Measurements from ENCODE around the gene LLGL2.

The LLGL2 gene

DNA sequence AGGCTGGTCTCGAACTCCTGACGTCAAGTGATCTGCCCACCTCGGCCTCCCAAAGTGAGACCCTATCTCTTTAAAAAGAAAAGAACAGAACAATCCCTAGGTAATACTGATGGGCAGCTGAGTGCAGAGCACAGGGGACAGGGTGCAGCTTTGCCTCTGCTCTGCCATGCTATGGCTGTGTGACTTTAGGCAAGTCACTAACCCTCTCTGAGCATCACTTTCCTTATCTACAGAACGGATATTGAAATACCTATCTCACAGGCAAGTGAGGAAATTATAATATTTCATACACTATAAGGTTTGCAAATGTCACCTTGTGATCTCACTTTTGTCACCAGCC is 14.3 kb upstream of the LLGL2 start:
- ChIA-PET CTCF (interaction anchor here (1.0 kb wide), 1 partner anchor 55 kb away, joined by 3 read pairs; the partner anchor contains the start of gene TMEM94), POLR2A (interaction anchor here (1.0 to 1.8 kb wide), 2 partner anchors 8 to 55 kb away, joined by 3 to 6 read pairs; partner anchors contain the start of gene TMEM94)
- TF ChIP-seq L3MBTL2 (conservative IDR thresholded peaks at IDR 0.05): no peak
- no peak for TF ChIP-seq FOXA1 (IDR thresholded peaks at IDR 0.05)
- TF ChIP-seq BHLHE40 (IDR thresholded peaks at IDR 0.05; ENCODE audit: borderline replicate concordance): no peak
- no peak for TF ChIP-seq LEF1 (IDR thresholded peaks at IDR 0.05; ENCODE audit: borderline replicate concordance)
- no peak for TF ChIP-seq SP1 (IDR thresholded peaks at IDR 0.05)
- no peak for TF ChIP-seq FOXM1 (IDR thresholded peaks at IDR 0.05; ENCODE audit: borderline replicate concordance)
- no peak for TF ChIP-seq TARDBP (IDR thresholded peaks at IDR 0.05)
- no peak for TF ChIP-seq SUZ12 (IDR thresholded peaks at IDR 0.05)
- no peak for TF ChIP-seq ELF4 (IDR thresholded peaks at IDR 0.05)
- no peak for TF ChIP-seq HDGF (IDR thresholded peaks at IDR 0.05; ENCODE audit: borderline replicate concordance)
- no peak for TF ChIP-seq FOXK2 (IDR thresholded peaks at IDR 0.05)
- TF ChIP-seq CTBP1 (IDR thresholded peaks at IDR 0.05; ENCODE audit: borderline replicate concordance): no peak
- DNase-seq (ENCODE audit: extremely low spot score): no peak

- ChIA-PET POLR2A (interaction anchor here (0.6 to 1.8 kb wide), 4 partner anchors 9 to 241 kb away, joined by 3 to 6 read pairs (median 3); partner anchors contain the start of genes MIF4GD and TMEM94), CTCF (interaction anchor here (0.6 to 1.0 kb wide), 2 partner anchors 56 to 162 kb away, joined by 3 read pairs; partner anchors contain the start of gene TMEM94)
- TF ChIP-seq TARDBP (IDR thresholded peaks at IDR 0.05) (no peak), NFRKB (IDR thresholded peaks at IDR 0.05) (no peak), ZNF384 (IDR thresholded peaks at IDR 0.05) (no peak), SUZ12 (IDR thresholded peaks at IDR 0.05) (no peak), PKNOX1 (IDR thresholded peaks at IDR 0.05) (no peak), FOXK2 (IDR thresholded peaks at IDR 0.05) (no peak), ARNT (IDR thresholded peaks at IDR 0.05) (no peak)
- no peak for DNase-seq (ENCODE audit: extremely low spot score)
Measured at GRCh38 chr17:75511610-75512575, 13.6 kb upstream of the LLGL2 start.

DNA sequence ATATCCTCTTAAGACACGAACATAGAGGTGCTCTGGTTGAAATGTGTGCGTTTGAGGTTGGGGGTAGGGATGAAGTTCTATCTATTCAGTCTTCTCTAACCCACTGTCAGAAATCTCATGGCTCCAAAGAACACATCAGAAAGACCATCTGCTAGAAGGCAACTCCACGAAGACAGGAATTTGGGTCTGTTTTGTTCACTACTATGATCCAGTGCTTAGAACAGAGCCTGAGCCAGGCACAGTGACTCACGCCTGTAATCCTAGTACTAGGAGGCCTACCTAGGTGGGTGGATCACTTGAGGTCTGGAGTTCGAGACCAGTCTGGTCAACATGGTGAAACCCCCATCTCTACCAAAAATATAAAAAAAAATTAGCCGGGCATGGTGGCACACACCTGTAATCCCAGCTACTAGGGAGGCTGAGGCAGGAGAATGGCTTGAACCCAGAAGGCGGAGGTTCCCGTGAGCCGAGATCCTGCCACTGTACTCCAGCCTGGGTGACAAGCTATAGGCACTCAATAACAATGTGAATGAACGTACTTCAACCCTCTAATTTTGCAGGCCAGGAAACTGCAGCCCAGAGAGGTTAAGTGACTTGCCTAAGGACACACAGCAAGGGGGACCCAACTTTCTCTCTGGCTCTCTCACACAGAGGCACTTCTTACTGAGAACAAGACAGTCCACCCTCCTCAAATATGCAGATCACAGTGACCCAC is 12.4 kb upstream of the LLGL2 start:
- POLR2A ChIA-PET: interaction anchor here (1.0 kb wide), 1 partner anchor 57 kb away, joined by 3 read pairs; the partner anchor contains the start of gene TMEM94
- no peak for DNase-seq (ENCODE audit: extremely low spot score)
- TF ChIP-seq BHLHE40 (IDR thresholded peaks at IDR 0.05; ENCODE audit: borderline replicate concordance): no peak
- TF ChIP-seq FOXK2 (IDR thresholded peaks at IDR 0.05): no peak
- no peak for TF ChIP-seq PKNOX1 (IDR thresholded peaks at IDR 0.05)
- TF ChIP-seq ARNT (IDR thresholded peaks at IDR 0.05): no peak
- TF ChIP-seq TARDBP (IDR thresholded peaks at IDR 0.05): no peak
- no peak for TF ChIP-seq CTBP1 (IDR thresholded peaks at IDR 0.05; ENCODE audit: borderline replicate concordance)
- TF ChIP-seq SUZ12 (IDR thresholded peaks at IDR 0.05): no peak
- no peak for TF ChIP-seq L3MBTL2 (conservative IDR thresholded peaks at IDR 0.05)
- TF ChIP-seq SP1 (IDR thresholded peaks at IDR 0.05): no peak
- no peak for TF ChIP-seq ZNF384 (IDR thresholded peaks at IDR 0.05)
- TF ChIP-seq HDGF (IDR thresholded peaks at IDR 0.05; ENCODE audit: borderline replicate concordance): no peak
- TF ChIP-seq NFRKB (IDR thresholded peaks at IDR 0.05): no peak
- no peak for TF ChIP-seq ELF4 (IDR thresholded peaks at IDR 0.05)
- no peak for TF ChIP-seq LEF1 (IDR thresholded peaks at IDR 0.05; ENCODE audit: borderline replicate concordance)
- no peak for TF ChIP-seq FOXM1 (IDR thresholded peaks at IDR 0.05; ENCODE audit: borderline replicate concordance)
- CTCF ChIA-PET: no interaction called here

DNA sequence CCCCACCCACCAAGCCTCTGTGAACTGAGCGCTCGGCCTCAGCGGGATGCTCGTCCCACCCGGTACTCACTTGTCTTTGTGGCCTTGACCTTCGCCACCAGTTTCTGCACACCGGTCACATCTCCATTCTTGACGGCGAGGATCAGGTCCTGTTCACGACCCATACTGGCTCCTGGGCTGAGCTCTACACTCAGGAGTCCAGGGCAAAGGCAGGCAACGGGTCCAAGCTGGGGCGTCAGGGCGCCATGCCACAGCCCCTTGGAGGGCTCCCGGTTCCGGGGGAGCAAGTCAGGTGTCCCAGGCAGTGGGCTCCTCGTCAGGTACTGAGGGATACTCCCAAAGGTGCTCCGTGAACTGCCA is 11.9 kb upstream of the LLGL2 start:
- no peak for TF ChIP-seq L3MBTL2 (conservative IDR thresholded peaks at IDR 0.05)
- ChIA-PET CTCF (no interaction called here), POLR2A (no interaction called here)
- DNase-seq (ENCODE audit: extremely low spot score): no peak

- TF ChIP-seq LEF1 (IDR thresholded peaks at IDR 0.05; ENCODE audit: borderline replicate concordance): no peak
- TF ChIP-seq SP1 (IDR thresholded peaks at IDR 0.05): no peak
- TF ChIP-seq ELF4 (IDR thresholded peaks at IDR 0.05): no peak
- no peak for TF ChIP-seq NFRKB (IDR thresholded peaks at IDR 0.05)
- TF ChIP-seq HDGF (IDR thresholded peaks at IDR 0.05; ENCODE audit: borderline replicate concordance): no peak
- no peak for TF ChIP-seq PKNOX1 (IDR thresholded peaks at IDR 0.05)
- no peak for TF ChIP-seq ZNF384 (IDR thresholded peaks at IDR 0.05)
- TF ChIP-seq L3MBTL2 (conservative IDR thresholded peaks at IDR 0.05): no peak
- no peak for TF ChIP-seq CTBP1 (IDR thresholded peaks at IDR 0.05; ENCODE audit: borderline replicate concordance)
- TF ChIP-seq SUZ12 (IDR thresholded peaks at IDR 0.05): no peak
- TF ChIP-seq FOXK2 (IDR thresholded peaks at IDR 0.05): no peak
- TF ChIP-seq BHLHE40 (IDR thresholded peaks at IDR 0.05; ENCODE audit: borderline replicate concordance): no peak
- TF ChIP-seq TARDBP (IDR thresholded peaks at IDR 0.05): no peak
- TF ChIP-seq ARNT (IDR thresholded peaks at IDR 0.05): no peak
- no peak for DNase-seq (ENCODE audit: extremely low spot score)
- ChIA-PET POLR2A (interaction anchor here (0.7 to 1.1 kb wide), 2 partner anchors 12 to 244 kb away, joined by 3 read pairs; partner anchors contain the start of gene MIF4GD), CTCF (no interaction called here)
Measured at GRCh38 chr17:75514299-75514918, 11.1 kb upstream of the LLGL2 start.

All from HEK293T (cell line).